GM12878 (cell line): ENCODE data around the gene RPRML. TPM values are rescaled to one million over a fixed set of nuclear protein-coding genes. Genes with fewer than 3 reads are reported as not detected.
A peak's percentile ranks its signal among the peaks of the same experiment; 100 is the strongest.

Experiments
- ATAC-seq: fragments of 200-7000 bp; cut with Tn5 transposase; 3 replicates; pipeline ENCODE4 v1.9.1; 2020; ENCODE audit warnings: mild to moderate bottlenecking, moderate library complexity
- BruUV-seq: library from RNA; stranded (reverse); fragments of 400-500 nt; replicated peaks from 2 replicates; lab custom pipeline; 2021; lab: Mats Ljungman, UMichigan
- CTCF ChIA-PET: fragments of 300-600 bp; sonication (Branson Sonifier 250); formaldehyde crosslinking; extraction: SDS; loops from one replicate; lab custom pipeline; 2021; ENCODE audit warnings: inconsistent platforms; lab: Yijun Ruan, JAX
- POLR2A ChIA-PET: fragments of 350-600 bp; formaldehyde crosslinking; extraction: SDS; loops from one replicate; lab custom pipeline; 2021; ENCODE audit warnings: inconsistent platforms; lab: Charles Lee
- RAD21 ChIA-PET: fragments of 300-600 bp; sonication (Branson Sonifier 250); formaldehyde crosslinking; loops from one replicate; lab custom pipeline; 2023; ENCODE audit warnings: antibody characterized with exemption; ENCODE audit not compliant: unreplicated experiment; lab: Charles Lee
- SMC1A ChIA-PET: fragments of 300-600 bp; sonication (Branson Sonifier 250); formaldehyde crosslinking; loops from one replicate; lab custom pipeline; 2023; ENCODE audit not compliant: unreplicated experiment, uncharacterized antibody; lab: Charles Lee
- DNase-seq: peaks from one replicate; pipeline ENCODE4 v3.0.0-alpha.2; 2011; ENCODE audit warnings: low read depth, low spot score
- FAIRE-seq: peaks from 3 replicates; lab custom pipeline; 2011; peaks lifted over from hg19 to GRCh38; lab: Jason Lieb, UNC
- H2AFZ ChIP-seq: 2 replicates; pipeline ENCODE4 v1.6.0; 2011; ENCODE audit warnings: low read depth, low read length, control low read depth; ENCODE audit not compliant: control insufficient read depth
- H3K27ac ChIP-seq: 2 replicates; pipeline ENCODE4 v1.5.1; 2011; ENCODE audit warnings: control low read depth; ENCODE audit not compliant: control insufficient read depth, insufficient read depth
- H3K27me3 ChIP-seq, 2 experiments: replicated peaks in 1 of 2; 2 replicates each; pipeline versions ENCODE4 v1.6.0 to v1.6.1; 2011; ENCODE audit warnings: low read length in 1 of 2; ENCODE audit not compliant: control insufficient read depth in 2 of 2, insufficient read depth in 2 of 2
- H3K36me3 ChIP-seq, 2 experiments: 2 replicates each; pipeline ENCODE4 v1.5.1; 2011; ENCODE audit warnings: low read length in 1 of 2; ENCODE audit not compliant: control insufficient read depth in 2 of 2, insufficient read depth in 2 of 2
- H3K4me1 ChIP-seq: 2 replicates; pipeline ENCODE4 v1.6.1; 2011; ENCODE audit warnings: mild to moderate bottlenecking, low read length, moderate library complexity, mixed read lengths; ENCODE audit not compliant: control insufficient read depth, insufficient read depth
- H3K4me2 ChIP-seq: 2 replicates; pipeline ENCODE4 v1.6.0; 2011; ENCODE audit warnings: control low read depth; ENCODE audit not compliant: control insufficient read depth, insufficient read depth
- H3K4me3 ChIP-seq: fragments of 200-600 bp; sonication (generic); 2 replicates; pipeline ENCODE4 v1.5.1; 2016
- H3K79me2 ChIP-seq: 2 replicates; pipeline ENCODE4 v1.6.0; 2011; ENCODE audit warnings: low read length; ENCODE audit not compliant: control insufficient read depth, insufficient read depth
- H3K9ac ChIP-seq: 2 replicates; pipeline ENCODE4 v1.8.0; 2011; ENCODE audit warnings: low read length, control low read depth, mixed read lengths; ENCODE audit not compliant: control insufficient read depth, insufficient read depth
- H3K9me3 ChIP-seq: replicated peaks from 3 replicates; pipeline ENCODE4 v1.5.1; 2011; ENCODE audit warnings: mild to moderate bottlenecking, low read length; ENCODE audit not compliant: control insufficient read depth, insufficient read depth
- H4K20me1 ChIP-seq: 2 replicates; pipeline ENCODE4 v1.6.0; 2011; ENCODE audit not compliant: control insufficient read depth, insufficient read depth
- BCL11A ChIP-seq: IDR thresholded peaks from 2 replicates; pipeline ENCODE4 v1.6.1; 2011; ENCODE audit warnings: low read depth, low read length
- BHLHE40 ChIP-seq, 2 experiments: fragments of 450-650 bp in 1 of 2; IDR thresholded peaks; 2 replicates each; pipeline ENCODE4 v1.6.1; 2011 to 2017; ENCODE audit warnings: low read depth in 2 of 2, borderline replicate concordance in 1 of 2, improper control_type of control experiment in 1 of 2, low read length in 1 of 2, mild to moderate bottlenecking in 1 of 2
- EGR1 ChIP-seq, 2 experiments: IDR thresholded peaks; 1 replicate in 1 of 2; 2 replicates in 1 of 2; pipeline ENCODE4 v1.6.1; 2011 to 2012; ENCODE audit warnings: low read depth in 2 of 2, low read length in 2 of 2, borderline replicate concordance in 1 of 2, mild to moderate bottlenecking in 1 of 2, moderate library complexity in 1 of 2
- HDAC6 ChIP-seq: fragments of 200-600 bp; sonication (generic); IDR thresholded peaks from one replicate; pipeline ENCODE4 v1.8.0; 2017; ENCODE audit warnings: antibody characterized with exemption; ENCODE audit not compliant: unreplicated experiment
- HDGF ChIP-seq: fragments of 450-650 bp; IDR thresholded peaks from 2 replicates; pipeline ENCODE4 v1.6.1; 2016; ENCODE audit warnings: antibody characterized with exemption
- IKZF2 ChIP-seq, 2 experiments: fragments of 450-650 bp; IDR thresholded peaks; 2 replicates each; pipeline ENCODE4 v1.6.1; 2017; ENCODE audit warnings: mild to moderate bottlenecking in 2 of 2, moderate library complexity in 2 of 2
- IRF4 ChIP-seq: IDR thresholded peaks from 2 replicates; pipeline ENCODE4 v1.6.1; 2011; ENCODE audit warnings: low read depth, low read length
- JUNB ChIP-seq: IDR thresholded peaks from 2 replicates; pipeline ENCODE4 v1.6.1; 2016; ENCODE audit warnings: antibody characterized with exemption, mild to moderate bottlenecking
- JUND ChIP-seq: IDR thresholded peaks from 2 replicates; pipeline ENCODE4 v1.6.1; 2012; ENCODE audit warnings: low read depth, mild to moderate bottlenecking, low read length, improper control_type of control experiment, moderate library complexity
- KAT2A ChIP-seq: conservative IDR thresholded peaks from 2 replicates; pipeline ENCODE4 v1.6.1; 2011; ENCODE audit warnings: low read depth, low read length; ENCODE audit not compliant: control insufficient read depth
- NFYB ChIP-seq: IDR thresholded peaks from 2 replicates; pipeline ENCODE4 v1.6.1; 2011; ENCODE audit warnings: low read depth, mild to moderate bottlenecking, low read length, improper control_type of control experiment, moderate library complexity; ENCODE audit not compliant: insufficient read depth
- NR2C2 ChIP-seq: IDR thresholded peaks from 2 replicates; pipeline ENCODE4 v1.6.1; 2011; ENCODE audit warnings: borderline replicate concordance, low read depth; ENCODE audit not compliant: control insufficient read depth, insufficient read length
- RAD21 ChIP-seq: IDR thresholded peaks from 2 replicates; pipeline ENCODE4 v1.6.1; 2011; ENCODE audit warnings: mild to moderate bottlenecking, low read depth, low read length, moderate library complexity; ENCODE audit not compliant: insufficient read depth
- SMAD1 ChIP-seq: fragments of 450-650 bp; IDR thresholded peaks from 2 replicates; pipeline ENCODE4 v1.6.1; 2018; ENCODE audit warnings: mild to moderate bottlenecking, low read depth; ENCODE audit not compliant: partially characterized antibody
- SPI1 ChIP-seq: IDR thresholded peaks from 2 replicates; pipeline ENCODE4 v1.6.1; 2011; ENCODE audit warnings: low read depth, mild to moderate bottlenecking, low read length, moderate library complexity, borderline replicate concordance; ENCODE audit not compliant: insufficient read depth
- SREBF2 ChIP-seq: IDR thresholded peaks from 2 replicates; pipeline ENCODE4 v1.6.1; 2012; ENCODE audit warnings: mild to moderate bottlenecking, low read length
- TBL1XR1 ChIP-seq: IDR thresholded peaks from 2 replicates; pipeline ENCODE4 v1.6.1; 2012; ENCODE audit warnings: low read depth, low read length, improper control_type of control experiment
- USF2 ChIP-seq: IDR thresholded peaks from 2 replicates; pipeline ENCODE4 v1.6.1; 2011; ENCODE audit warnings: low read depth, low read length, improper control_type of control experiment, borderline replicate concordance
- WGBS: methylation state at CpG from one replicate; pipeline ENCODE4 v1.1.6; 2016; ENCODE audit warnings: low lambda C conversion rate; ENCODE audit not compliant: insufficient replicate concordance, insufficient coverage; ENCODE audit errors: missing lambda C conversion rate; 5-methylcytosine and 5-hydroxymethylcytosine counted together
- in situ Hi-C: fragments of 300-500 bp; cut with MboI; formaldehyde crosslinking; loops from 9 replicates; pipeline ENCODE4 v1.14.3; 2018; ENCODE audit warnings: mixed read lengths
- intact Hi-C: fragments of 100-400 bp; cut with micrococcal nuclease; formaldehyde crosslinking; loops from one replicate; pipeline ENCODE4 v1.14.2; 2022; ENCODE audit not compliant: unreplicated experiment
- polyA plus RNA-seq, 11 experiments: library from polyadenylated mRNA; depleted of rRNA in 4 of 11; unstranded in 6 of 11; stranded (reverse) in 5 of 11; fragments of >200 nt; fragmentation: Nextera tagmentation in 4 of 11; fragmentation: Illumina TruSeq in 1 of 11; extraction: Ambion mirVana in 4 of 11; extraction: Trizol in 1 of 11; gene quantifications; 1 replicate in 1 of 11; 2 replicates in 10 of 11; pipeline versions ENCODE4 v1.2.1 to v1.2.3, GENCODE V29; 2011 to 2016; ENCODE audit warnings: inconsistent platforms in 2 of 11, missing spikeins in 2 of 11, low read depth in 1 of 11
- total RNA-seq, 4 experiments: library from RNA; depleted of rRNA in 3 of 4; stranded (reverse); fragments of >200 nt in 3 of 4; fragmentation: Illumina TruSeq in 1 of 4; extraction: Trizol in 1 of 4; gene quantifications; 2 replicates each; pipeline versions ENCODE4 v1.2.1 to v1.2.3, GENCODE V29; 2013 to 2021
- TF ChIP-seq, protein P1 (sequence below): fragments of 450-650 bp; IDR thresholded peaks from 2 replicates; pipeline ENCODE4 v1.6.1; 2017; ENCODE audit warnings: mild to moderate bottlenecking, low read depth, inconsistent platforms; ENCODE audit not compliant: poor library complexity, severe bottlenecking
- TF ChIP-seq, protein P2 (sequence below): IDR thresholded peaks from 2 replicates; pipeline ENCODE4 v1.6.1; 2012; ENCODE audit warnings: low read length, inconsistent platforms

The RPRML gene
- total and polyA plus RNA-seq, 10 of the 15 experiments (the other 5 are each of a cell fraction or from before 2014, with no cell fraction given) = not detected

DNA sequence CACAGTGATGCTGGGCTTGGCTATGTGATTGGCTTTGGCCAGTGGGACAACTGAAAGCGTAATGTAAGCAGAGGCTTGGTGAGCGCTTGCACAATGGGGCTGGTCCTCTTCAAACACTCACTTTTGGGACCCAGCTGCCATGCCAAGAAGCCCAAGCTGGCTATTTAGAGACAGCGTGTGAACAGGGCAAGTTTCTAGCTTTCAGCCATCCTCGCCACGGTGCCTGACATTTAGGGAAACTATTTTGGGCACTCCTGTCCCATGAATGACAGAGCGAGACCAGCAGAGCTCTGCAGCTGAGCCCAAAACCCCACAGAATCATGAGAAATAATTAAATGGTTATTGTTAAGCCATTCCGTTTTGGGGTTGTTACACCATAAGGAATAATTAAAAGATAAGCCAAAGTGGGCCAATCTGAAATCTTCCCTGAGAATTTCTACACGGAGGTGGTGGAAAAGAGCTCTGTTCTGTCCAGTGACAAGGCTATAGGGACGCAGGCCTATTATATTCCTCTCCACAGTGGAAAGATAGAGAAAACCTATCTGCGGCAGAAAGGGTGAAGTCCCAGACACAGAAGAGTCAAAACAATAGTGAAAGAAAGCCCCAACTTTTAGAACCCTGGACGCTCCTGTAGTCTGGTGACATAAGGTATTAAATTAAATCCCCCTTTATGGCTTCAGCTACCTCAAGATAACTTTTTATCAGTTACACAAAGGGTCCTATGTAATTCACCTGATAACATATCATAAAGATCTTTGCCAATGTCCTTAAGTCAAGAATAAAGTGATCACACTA, 10.8 kb upstream of the RPRML start:
- Histone ChIP-seq H4K20me1 (no peaks in the 10 kb centered on the region), H3K4me2 (no peak overlapping the region), H3K79me2 (no peaks in the 10 kb centered on the region), H2AFZ (no peak overlapping the region), H3K27ac (no peak overlapping the region), H3K36me3 (no peaks in the 10 kb centered on the region), H3K4me3 (no peak overlapping the region), H3K9me3 (no peaks in the 10 kb centered on the region), H3K4me1 (no peaks in the 10 kb centered on the region; the same call in 1 of the 2 replicates), H3K9ac (no peak overlapping the region), H3K27me3 (no peaks in the 10 kb centered on the region; a peak in 1 of 4 replicates)
- no peak for DNase-seq
- ATAC-seq = peak; percentile 83
- ChIA-PET POLR2A (no interaction called here), CTCF (no interaction called here), RAD21 (no interaction called here), SMC1A (interaction anchor here (1.5 kb wide), 1 partner anchor 11 kb away, joined by 4 read pairs; no protein-coding TSS in a partner anchor)
- WGBS = 8% methylated on average over 11 of the region's 11 CpGs
- FAIRE-seq = no peak
- in situ Hi-C loops (no loop called here), intact Hi-C loops (no loop called here)
- BruUV-seq = no TSS peak
- TF ChIP-seq JUNB (peak; percentile 84), RAD21 (no peak), JUND (peak; percentile 40; the same call in 1 of the 2 replicates), NR2C2 (no peak), SREBF2 (no peak), EGR1 (IDR thresholded peaks at IDR 0.05; ENCODE audit: borderline replicate concordance in 1 of 2, low read depth in 2 of 2, low read length in 2 of 2) (no peak), HDAC6 (no peak), TBL1XR1 (no peak), SMAD1 (no peak), IRF4 (peak; percentile 56; the same call in 1 of the 2 replicates), BCL11A (no peak), USF2 (no peak), IKZF2 (IDR thresholded peaks at IDR 0.05) (peak in 1 of 2 experiments; percentile 35; a peak in 1 of 4 replicates), KAT2A (no peak), SPI1 (no peak), HDGF (no peak), BHLHE40 (IDR thresholded peaks at IDR 0.05; ENCODE audit: borderline replicate concordance in 1 of 2, low read depth in 2 of 2, low read length in 1 of 2) (peak in 1 of 2 experiments; percentile 21; a peak in 1 of 4 replicates), NFYB (no peak)
- TF ChIP-seq, protein P1, sequence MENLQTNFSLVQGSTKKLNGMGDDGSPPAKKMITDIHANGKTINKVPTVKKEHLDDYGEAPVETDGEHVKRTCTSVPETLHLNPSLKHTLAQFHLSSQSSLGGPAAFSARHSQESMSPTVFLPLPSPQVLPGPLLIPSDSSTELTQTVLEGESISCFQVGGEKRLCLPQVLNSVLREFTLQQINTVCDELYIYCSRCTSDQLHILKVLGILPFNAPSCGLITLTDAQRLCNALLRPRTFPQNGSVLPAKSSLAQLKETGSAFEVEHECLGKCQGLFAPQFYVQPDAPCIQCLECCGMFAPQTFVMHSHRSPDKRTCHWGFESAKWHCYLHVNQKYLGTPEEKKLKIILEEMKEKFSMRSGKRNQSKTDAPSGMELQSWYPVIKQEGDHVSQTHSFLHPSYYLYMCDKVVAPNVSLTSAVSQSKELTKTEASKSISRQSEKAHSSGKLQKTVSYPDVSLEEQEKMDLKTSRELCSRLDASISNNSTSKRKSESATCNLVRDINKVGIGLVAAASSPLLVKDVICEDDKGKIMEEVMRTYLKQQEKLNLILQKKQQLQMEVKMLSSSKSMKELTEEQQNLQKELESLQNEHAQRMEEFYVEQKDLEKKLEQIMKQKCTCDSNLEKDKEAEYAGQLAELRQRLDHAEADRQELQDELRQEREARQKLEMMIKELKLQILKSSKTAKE = no peak
- TF ChIP-seq, protein P2, sequence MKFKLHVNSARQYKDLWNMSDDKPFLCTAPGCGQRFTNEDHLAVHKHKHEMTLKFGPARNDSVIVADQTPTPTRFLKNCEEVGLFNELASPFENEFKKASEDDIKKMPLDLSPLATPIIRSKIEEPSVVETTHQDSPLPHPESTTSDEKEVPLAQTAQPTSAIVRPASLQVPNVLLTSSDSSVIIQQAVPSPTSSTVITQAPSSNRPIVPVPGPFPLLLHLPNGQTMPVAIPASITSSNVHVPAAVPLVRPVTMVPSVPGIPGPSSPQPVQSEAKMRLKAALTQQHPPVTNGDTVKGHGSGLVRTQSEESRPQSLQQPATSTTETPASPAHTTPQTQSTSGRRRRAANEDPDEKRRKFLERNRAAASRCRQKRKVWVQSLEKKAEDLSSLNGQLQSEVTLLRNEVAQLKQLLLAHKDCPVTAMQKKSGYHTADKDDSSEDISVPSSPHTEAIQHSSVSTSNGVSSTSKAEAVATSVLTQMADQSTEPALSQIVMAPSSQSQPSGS = 0 out of 2 replicates have a peak, but pooled peaks have one; percentile 38
